SU-DHL-6 (cell line): Measurements from ENCODE around the gene SDR39U1.

Experiments
- EZH2phosphoT487 ChIP-seq: fragments of 200-600 bp; sonication (generic), shearing (Covaris generic); conservative IDR thresholded peaks from 2 replicates; pipeline ENCODE4 v1.6.1; 2018; ENCODE audit warnings: mild to moderate bottlenecking, antibody characterized with exemption, low read length, moderate library complexity, mixed read lengths
- TF ChIP-seq, protein P1 (sequence below): fragments of 200-600 bp; sonication (generic); IDR thresholded peaks from one replicate; pipeline ENCODE4 v1.5.1; 2017; ENCODE audit warnings: antibody characterized with exemption, mild to moderate bottlenecking, low read length, moderate library complexity; ENCODE audit not compliant: insufficient read depth, poor library complexity, severe bottlenecking

- TF ChIP-seq, protein P1, sequence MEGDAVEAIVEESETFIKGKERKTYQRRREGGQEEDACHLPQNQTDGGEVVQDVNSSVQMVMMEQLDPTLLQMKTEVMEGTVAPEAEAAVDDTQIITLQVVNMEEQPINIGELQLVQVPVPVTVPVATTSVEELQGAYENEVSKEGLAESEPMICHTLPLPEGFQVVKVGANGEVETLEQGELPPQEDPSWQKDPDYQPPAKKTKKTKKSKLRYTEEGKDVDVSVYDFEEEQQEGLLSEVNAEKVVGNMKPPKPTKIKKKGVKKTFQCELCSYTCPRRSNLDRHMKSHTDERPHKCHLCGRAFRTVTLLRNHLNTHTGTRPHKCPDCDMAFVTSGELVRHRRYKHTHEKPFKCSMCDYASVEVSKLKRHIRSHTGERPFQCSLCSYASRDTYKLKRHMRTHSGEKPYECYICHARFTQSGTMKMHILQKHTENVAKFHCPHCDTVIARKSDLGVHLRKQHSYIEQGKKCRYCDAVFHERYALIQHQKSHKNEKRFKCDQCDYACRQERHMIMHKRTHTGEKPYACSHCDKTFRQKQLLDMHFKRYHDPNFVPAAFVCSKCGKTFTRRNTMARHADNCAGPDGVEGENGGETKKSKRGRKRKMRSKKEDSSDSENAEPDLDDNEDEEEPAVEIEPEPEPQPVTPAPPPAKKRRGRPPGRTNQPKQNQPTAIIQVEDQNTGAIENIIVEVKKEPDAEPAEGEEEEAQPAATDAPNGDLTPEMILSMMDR: no peak
- no peak for TF ChIP-seq EZH2phosphoT487
Observed at GRCh38 chr14:24399999-24400718, 42.4 kb downstream of the SDR39U1 start.
